Vein endothelial cell (primary cell): Measurements from ENCODE around the gene OSR1. TPM values are rescaled to one million over a fixed set of nuclear protein-coding genes. Genes with fewer than 3 reads are reported as not detected.

Source experiments
- small RNA-seq: library from RNA; depleted of rRNA; stranded (forward); fragments of <200 nt; gene quantifications from one replicate; pipeline ENCODE3, GENCODE V24; 2012
- total RNA-seq: library from RNA; depleted of rRNA; stranded (reverse); fragments of >200 nt; gene quantifications from 2 replicates; pipeline ENCODE4 v1.2.3, GENCODE V29; 2012

OSR1 gene
- total RNA-seq = 0.33 TPM in 1 of 2 replicates, not detected in the other

DNA sequence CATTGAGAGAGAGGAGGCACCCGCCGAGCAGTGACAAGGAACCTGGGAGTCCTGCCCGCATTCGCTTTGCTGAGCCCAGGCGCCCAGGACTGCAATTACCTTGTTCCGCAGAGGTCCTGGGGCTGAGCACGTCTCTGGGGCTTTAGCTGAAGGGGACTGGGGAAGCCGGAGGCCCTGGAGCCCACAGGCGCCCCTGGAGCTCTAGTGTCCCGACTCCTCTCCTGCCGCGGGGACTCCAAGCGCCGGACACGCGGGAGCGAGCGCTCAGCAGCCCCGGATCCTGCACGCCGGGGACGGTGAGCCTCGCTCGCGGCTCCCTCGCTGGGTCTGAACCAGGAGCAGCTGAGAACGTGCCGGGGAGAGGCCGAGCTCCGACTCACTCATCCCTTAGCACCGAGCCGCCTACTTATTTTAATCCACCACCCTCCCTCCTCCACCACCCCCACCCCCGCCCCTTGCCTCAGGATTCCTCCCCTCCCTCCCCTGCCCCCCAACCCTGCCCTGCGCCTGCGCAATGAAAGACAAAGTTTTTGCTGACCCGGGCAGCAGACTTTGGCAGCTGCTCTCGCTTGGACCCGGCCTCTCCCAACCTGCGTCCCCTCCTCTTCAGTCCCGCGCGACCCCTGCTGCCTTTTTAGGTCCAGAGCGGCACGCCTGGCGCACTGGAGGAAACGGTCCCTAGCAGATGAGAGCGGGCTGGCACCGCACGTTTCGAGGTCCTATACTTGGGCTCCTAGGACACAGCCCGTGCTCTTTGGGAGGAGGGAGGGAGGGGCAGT, at the start of gene OSR1:
OSR1 (minus strand) TSS at position 382 of the 779 bp plus-strand sequence. CDS start 4,818 bp downstream, outside the sequence.

Small RNAs within 50 kb of the gene (small RNA-seq; reads per million reads assigned to genes)
- 0.13 reads per million for gene MIR4757
